ENCODE measurements around the gene EIF4B.
A peak's percentile ranks its signal among the peaks of the same experiment; 100 is the strongest.

Gene EIF4B

GRCh38 chr12:53042607-53043454, 36.6 kb downstream of the EIF4B start:
- TF ChIP-seq CTCF (IDR thresholded peaks at IDR 0.05; ENCODE audit: low read depth, low read length): no peak
- DNase-seq (ENCODE audit: extremely low read depth, low read depth): no peak

- TF ChIP-seq CTCF (IDR thresholded peaks at IDR 0.05; ENCODE audit: low read depth, low read length): no peak
- no peak for DNase-seq (ENCODE audit: extremely low read depth, low read depth)
Observed at GRCh38 chr12:53044052-53044581, 37.9 kb downstream of the EIF4B start.

GRCh38 chr12:53044896-53045695, 38.8 kb downstream of the EIF4B start:
- no peak for DNase-seq (ENCODE audit: extremely low read depth, low read depth)
- no peak for TF ChIP-seq CTCF (IDR thresholded peaks at IDR 0.05; ENCODE audit: low read depth, low read length)

GRCh38 chr12:53045696-53046045, 39.4 kb downstream of the EIF4B start:
- no peak for TF ChIP-seq CTCF (IDR thresholded peaks at IDR 0.05; ENCODE audit: low read depth, low read length)
- DNase-seq (ENCODE audit: extremely low read depth, low read depth): no peak

GRCh38 chr12:53046655-53047220, 40.5 kb downstream of the EIF4B start:
- no peak for TF ChIP-seq CTCF (IDR thresholded peaks at IDR 0.05; ENCODE audit: low read depth, low read length)
- DNase-seq (ENCODE audit: extremely low read depth, low read depth): peak; percentile 79

GRCh38 chr12:53047221-53048032, 41.2 kb downstream of the EIF4B start:
- no peak; the same call in 1 of the 2 replicates for TF ChIP-seq CTCF (IDR thresholded peaks at IDR 0.05; ENCODE audit: low read depth, low read length)
- no peak for DNase-seq (ENCODE audit: extremely low read depth, low read depth)
